GM21390 (cell line): ENCODE results near the gene BYSL.

Experiments
- ATAC-seq: cut with Tn5 transposase; IDR thresholded peaks from one replicate; pipeline ENCODE4 v1.9.1; 2021; ENCODE audit not compliant: unreplicated experiment

The BYSL gene

GRCh38 chr6:41920921-41921711 is at the start of gene BYSL, which contains the start of gene MED20:
Gene BYSL, plus strand, starts transcription at chr6:41921499. Its CDS starts 64 bp downstream, at chr6:41921563.
Gene MED20, minus strand, starts transcription at chr6:41921139. Its CDS starts 121 bp downstream, at chr6:41921018.
- peak; percentile 87 for ATAC-seq

GRCh38 chr6:41871691-41872090 is 49.6 kb upstream of the BYSL start:
- ATAC-seq, result no peak

GRCh38 chr6:41872147-41872546 is 49.2 kb upstream of the BYSL start:
- ATAC-seq, result no peak

- no peak for ATAC-seq
Measured at GRCh38 chr6:41874741-41875140, 46.6 kb upstream of the BYSL start.

- ATAC-seq, result no peak
Measured at GRCh38 chr6:41877051-41877680, 44.1 kb upstream of the BYSL start.

GRCh38 chr6:41878246-41878645 is 43.1 kb upstream of the BYSL start:
- no peak for ATAC-seq

GRCh38 chr6:41878961-41879405 is 42.3 kb upstream of the BYSL start:
- ATAC-seq, result no peak

GRCh38 chr6:41881506-41881905 is 39.8 kb upstream of the BYSL start:
- ATAC-seq, result no peak

GRCh38 chr6:41884957-41885356 is 36.3 kb upstream of the BYSL start:
- no peak for ATAC-seq

GRCh38 chr6:41885930-41886329 is 35.4 kb upstream of the BYSL start:
- no peak for ATAC-seq

- ATAC-seq, result no peak
Measured at GRCh38 chr6:41887331-41887751, 34.0 kb upstream of the BYSL start.

GRCh38 chr6:41892921-41893564 is 28.3 kb upstream of the BYSL start:
- ATAC-seq, result no peak

GRCh38 chr6:41894366-41895299 is 26.7 kb upstream of the BYSL start:
- ATAC-seq, result no peak

- ATAC-seq, result peak; percentile 83
Measured at GRCh38 chr6:41895300-41896233, 25.7 kb upstream of the BYSL start, which contains the start of gene USP49. Gene USP49, minus strand, starts transcription at chr6:41895375. Its CDS starts 88,392 bp downstream, at chr6:41806983.

- no peak for ATAC-seq
Measured at GRCh38 chr6:41896281-41896680, 25.0 kb upstream of the BYSL start.

- no peak for ATAC-seq
Measured at GRCh38 chr6:41900861-41901260, 20.4 kb upstream of the BYSL start.

GRCh38 chr6:41901882-41902519 is 19.3 kb upstream of the BYSL start:
- no peak for ATAC-seq

GRCh38 chr6:41909727-41910126 is 11.6 kb upstream of the BYSL start:
- ATAC-seq, result no peak

- no peak for ATAC-seq
Measured at GRCh38 chr6:41914343-41914742, 7.0 kb upstream of the BYSL start.
